Medulla oblongata (tissue), 1 donor: ENCODE data around the gene NCBP3.
"Not testable (repeated sequence)": the region's sequence is repeated elsewhere in the genome, so short reads cannot be mapped to it uniquely, and the experiment has no call there.

ENCODE experiments used
- DNase-seq: peaks from one replicate; pipeline ENCODE4 v3.0.0-alpha.2; 2015; ENCODE audit errors: extremely low spot score

NCBP3 gene

DNA sequence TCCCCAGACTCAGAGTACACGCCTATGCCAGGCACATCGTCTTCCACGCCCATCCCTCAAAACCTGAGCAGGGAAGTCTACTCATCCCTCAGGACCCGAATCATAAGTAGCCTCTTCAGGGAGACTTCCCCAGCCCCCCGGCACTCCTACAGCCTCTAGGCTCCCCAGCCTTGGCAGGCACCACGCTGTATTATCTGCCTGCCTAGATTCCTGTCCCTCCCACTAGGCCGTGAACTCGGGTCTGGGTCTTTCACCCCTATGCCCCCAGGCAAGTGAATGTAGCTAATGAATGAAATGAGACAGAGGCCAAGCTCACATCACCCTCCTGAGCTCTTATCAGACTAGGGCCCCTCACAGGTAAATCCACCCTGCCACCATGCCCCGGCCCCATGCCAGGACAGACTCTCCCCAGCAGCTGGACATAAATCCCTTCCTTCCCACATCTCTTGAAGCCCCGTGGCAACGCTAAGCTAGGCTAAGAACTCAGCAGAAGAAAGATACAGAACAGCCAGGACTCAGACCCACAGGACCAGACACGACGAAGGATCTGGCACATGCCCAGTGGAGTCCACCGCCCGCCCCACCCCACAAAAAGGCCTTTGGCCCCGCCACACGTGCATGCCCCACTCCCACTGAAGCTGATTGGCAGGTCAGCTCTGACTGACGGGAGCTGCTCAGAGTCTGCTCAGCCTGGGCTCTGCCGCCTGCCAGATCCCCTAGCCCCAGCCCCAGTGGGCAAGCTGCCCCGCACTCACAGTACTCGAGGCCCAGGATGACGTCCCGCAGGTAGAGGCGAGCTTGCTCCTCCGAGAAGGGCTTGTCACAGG is 33.8 kb upstream of the NCBP3 start:
- DNase-seq = no peak

DNA sequence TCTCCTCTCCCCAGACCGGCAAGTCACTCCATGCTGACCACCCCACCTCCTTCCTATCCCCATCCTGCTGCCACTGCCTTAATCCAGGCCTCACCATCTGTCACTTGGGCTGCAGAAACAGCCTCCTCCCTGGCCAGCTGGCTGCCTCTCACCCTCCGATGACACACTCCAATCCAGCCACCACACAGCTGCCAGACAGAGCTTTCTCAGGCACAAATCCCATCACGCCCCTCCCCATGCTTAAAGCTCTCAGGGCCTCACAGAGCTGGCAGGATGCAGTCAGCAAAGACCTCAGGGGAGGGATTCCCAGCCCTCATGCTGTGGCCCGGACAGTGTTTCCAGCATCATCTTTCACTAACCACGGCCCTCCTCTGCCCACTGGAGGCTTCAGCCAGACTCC is 33.1 kb upstream of the NCBP3 start:
- peak; percentile 28 for DNase-seq

DNA sequence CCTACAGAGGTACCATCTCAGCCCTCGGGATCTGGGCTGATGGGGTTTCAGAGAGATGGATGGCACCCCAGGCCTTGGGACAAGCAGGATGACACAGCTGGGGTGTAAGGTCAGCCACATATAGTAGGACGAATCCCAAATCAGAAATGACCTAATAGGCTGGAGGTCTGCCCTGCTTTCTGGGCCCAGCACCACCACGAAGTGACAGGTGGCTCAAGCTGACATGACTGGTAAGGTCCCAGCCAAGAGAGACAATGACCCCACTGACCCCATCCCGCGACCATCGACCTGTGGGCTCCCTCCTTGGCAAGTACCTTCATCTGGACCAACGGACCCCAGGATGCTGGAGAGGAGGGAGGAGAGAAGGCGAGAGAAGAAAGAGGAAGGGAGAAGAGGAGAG is 31.2 kb upstream of the NCBP3 start:
- DNase-seq = no peak

DNA sequence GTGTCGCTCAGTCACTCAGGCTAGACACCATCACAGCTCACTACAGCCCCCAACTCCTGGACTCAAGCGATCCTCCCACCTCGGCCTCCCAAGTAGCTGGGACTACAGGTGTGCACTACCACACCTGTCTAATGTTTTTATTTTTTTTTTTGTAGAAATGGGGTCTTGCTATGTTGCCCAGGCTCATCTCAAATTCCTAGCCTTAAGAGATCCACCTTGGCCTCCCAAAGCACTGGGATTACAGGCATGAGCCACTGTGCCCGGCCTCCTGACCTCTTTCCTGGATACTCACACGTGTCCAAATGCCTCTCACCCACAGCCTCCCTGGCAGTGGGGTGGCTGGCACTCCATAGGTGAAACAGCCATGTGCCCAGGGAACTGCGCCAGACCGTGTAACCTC is 29.3 kb upstream of the NCBP3 start:
- no peak for DNase-seq

DNA sequence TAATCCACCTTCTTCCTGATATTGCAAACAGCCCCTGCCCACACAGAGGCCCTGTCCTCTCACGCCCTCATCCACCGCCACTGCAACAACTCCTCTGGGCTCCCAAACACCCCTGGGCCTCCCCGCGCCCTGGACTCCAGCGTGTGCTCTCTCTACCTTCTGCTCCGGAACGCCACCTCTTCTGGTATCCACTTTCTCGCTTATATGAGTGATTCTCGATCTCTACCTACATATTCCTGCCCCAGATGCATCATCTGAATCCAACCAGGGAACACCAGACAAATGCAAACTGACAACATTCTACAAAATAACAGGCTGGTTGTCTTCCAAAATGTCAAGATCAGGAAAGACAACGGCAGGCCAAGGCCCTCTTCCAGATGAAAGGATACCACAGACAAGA is 27.8 kb upstream of the NCBP3 start:
- DNase-seq = no peak

DNA sequence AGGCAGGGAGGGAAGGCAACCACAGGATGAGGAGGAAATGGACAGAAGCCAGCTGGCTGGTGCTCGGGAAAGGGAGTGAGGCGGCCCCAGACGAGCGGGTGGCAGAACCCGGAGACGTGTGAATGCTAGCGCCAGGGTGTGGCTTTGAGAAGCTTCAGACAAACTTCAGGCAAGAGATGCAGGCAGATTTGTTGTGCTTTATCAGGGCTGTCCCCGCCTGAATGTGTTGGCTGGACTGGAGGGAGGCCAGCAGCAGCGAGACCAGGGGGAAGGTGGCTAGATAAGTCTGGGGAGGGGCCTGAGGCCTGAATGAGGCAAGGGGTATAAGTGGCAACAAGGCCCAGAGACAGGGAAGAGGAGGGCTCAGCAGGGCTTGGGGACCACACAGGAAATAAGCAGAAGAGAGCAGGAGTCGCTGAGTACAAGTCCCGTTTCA is 24.8 kb upstream of the NCBP3 start:
- DNase-seq = no peak

DNA sequence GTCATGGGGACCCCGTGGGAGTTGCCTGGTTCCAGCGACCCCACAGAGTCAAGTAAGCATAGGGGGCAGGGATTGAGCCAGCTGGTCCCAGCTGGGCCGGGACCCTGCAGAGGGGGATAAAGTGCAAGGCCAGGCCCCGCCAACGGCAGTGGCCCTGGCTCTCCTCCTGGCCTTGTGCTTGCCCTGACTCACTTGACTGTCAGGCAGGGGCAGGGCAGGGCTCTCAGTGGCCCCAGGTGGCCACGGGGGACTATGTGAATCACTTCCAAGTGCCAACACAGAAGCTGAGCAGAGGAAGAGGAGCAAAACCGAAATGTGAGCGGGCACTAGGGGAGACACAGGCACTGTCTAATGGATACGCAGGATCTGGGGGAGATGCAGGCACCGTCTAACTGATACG is 21.6 kb upstream of the NCBP3 start:
- DNase-seq = no peak

DNA sequence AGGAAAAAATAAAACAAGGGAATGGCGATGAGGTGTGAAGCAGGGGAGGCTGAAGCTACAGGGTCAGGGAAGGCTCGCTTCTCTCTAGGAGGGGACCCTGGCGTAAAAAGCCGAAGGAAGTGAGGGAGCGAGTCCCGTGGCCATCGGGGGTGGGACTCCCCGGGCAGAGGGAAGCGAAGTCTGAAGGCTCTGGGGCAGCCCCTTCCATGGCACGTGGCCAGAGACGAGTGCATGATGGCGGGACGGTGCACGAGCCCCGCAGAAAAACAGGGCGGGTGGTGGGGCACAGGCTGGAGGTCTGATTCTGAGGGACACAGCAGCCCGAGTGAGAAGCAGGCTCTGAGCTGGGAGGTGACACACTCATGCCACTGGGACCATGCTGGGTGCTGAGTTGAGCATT is 21.1 kb upstream of the NCBP3 start:
- no peak for DNase-seq

DNA sequence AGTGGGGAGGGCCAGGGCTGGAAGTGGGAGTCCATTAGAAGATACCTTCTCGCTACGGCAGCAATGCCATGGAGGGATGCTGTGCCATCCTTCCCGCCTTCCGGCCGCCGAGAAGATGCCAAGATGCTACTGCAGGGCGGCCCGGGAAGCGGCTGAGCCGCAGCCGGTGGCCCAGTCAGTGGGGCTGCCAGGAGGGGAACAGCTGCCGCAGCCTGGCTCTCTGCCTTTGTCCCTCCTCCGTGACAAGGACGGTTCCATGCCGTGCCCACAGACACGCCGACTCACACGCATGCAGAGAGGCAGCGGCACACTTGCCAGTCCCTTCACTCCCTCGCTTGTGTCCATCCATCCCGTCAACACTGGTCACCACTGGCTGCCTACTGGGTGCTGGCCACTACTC is 20.2 kb upstream of the NCBP3 start:
- no peak for DNase-seq

DNA sequence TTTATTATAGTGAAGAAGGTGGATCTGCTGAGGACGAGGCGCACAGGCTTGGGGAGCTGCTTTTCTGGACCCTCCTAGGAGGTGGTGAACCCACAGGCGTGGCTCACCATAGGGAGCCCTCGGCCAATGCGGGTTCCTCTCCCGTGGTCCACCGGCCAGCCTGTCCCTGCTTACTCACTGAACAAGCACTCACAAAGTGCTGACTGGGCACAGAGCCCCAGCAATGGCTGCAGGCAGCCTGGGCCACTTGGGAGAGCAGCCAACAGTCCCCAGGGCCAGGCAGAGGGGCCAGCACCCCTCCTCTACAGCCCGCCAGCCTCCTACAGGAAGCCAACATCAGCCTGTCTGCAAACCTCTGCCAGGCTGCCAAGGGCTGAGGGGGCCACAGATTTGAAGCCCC is 19.1 kb upstream of the NCBP3 start:
- DNase-seq = peak; percentile 23

DNA sequence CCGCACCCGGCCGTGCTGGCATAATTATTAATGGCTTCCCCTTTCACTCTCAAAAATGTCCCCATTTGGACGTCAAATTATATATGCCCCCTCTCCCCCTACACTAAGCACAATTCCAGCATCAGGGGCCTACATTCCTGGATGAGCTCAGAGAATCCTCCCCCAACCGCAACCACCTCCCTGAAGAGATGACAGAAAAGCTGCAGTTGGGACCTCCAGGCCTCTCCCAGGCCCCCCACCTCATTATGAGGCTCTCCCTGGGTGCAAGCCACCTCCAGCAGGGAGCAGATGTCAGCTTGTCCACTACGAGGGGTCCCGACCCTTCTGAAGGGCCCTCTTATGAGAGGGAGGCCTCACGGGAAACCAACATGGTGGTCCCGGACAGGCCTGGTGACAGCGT is 18.5 kb upstream of the NCBP3 start:
- no peak for DNase-seq

DNA sequence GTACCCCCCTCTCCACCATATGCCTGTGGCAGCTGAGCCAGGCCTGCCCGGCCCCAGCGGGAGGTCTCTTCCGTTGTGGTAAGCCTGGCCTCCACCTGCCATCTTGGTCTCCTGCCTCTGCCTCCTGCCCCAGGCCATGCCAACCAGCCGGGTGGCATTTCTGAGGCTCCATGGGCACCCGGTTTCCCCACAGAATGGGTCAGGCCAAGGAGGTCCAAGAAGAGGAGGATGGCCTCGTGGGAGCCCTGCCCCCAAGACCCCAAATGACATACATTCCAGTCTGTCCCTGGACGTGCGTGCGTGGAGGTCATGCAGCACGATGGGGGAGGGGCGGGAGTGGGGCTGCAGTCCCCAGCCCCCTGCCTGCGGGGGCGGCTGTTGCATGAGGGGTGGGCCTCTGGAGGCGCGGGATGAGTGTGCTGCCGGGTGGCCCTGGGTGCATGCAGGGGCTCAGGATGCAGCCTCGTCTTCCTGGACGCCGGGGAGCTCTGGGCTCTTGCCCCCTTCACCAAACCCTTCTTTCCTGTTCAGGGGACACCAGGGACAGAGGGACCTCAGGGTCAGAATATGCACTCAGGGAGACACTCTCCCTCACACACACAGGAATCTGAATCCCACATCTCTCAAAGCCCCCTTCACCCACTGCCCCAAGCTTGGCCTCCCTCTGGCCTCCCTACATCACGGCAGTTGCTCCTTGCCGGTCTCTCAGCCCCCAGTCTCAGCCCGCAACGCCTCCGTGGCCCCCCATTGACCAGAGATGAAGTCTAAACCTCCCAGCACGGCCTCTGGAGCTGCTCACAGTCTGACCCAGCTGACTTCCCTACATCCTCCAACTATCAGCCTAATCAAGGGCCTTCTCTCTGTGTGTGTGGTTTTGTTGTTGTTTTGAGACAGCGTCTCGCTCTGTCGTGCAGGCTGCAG is 16.0 kb upstream of the NCBP3 start:
- no peak for DNase-seq

DNA sequence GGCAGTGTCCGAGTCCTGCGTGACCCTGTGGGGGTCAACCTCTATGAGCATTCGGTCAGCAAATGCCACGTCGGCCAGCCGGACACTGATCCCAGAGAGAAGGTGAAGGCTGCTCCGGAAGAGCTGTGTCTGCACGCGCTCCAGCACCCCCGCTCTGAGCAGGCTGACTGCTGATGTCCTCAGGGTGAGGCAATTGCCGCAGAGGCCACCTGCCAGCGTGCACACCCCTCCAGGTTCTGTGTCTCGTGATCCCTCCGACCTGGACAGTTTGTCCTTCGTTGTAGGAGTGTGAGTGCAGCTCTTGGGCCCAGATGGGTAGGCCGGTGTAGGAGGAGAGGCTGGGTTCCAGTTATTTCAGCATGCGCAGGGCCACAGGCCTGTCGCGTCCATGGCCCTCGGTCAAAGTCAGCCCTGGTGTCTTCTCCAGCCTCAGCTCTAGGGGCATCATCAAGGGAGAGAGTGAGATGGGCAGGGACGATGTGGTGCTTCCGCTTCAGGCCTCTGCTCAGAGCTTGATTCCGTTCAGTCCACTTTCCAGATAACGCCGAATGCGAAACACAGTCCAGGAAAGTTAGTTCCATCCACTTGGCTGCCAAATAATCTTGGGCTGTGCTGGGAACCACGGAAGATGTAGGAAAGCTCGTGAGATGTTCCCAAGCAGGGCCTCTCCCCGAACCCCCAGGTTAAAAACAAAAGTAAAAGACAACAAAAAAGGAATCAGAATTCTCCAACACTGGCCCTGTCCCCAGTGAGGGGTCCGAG is 15.1 kb upstream of the NCBP3 start:
- DNase-seq = no peak

DNA sequence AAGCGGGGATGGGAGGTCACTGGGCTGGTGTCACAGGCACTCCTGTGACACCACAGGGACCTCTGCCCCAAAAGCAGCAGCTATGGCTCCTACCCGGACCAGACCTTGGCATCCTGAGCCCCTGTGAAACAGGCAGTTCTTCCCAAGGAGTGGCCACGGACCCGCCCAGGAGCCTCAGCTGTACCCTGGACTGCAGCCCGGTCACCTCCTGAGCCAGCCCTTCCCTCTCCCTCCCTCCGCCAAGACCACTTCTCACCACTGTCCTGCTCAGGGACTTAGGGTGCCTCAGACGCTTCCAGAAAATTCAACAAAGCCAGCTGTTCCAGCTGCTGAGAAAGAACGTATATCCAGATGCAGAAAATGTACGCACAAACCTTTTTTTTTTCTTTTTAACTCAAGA is 13.9 kb upstream of the NCBP3 start:
- DNase-seq = no peak

DNA sequence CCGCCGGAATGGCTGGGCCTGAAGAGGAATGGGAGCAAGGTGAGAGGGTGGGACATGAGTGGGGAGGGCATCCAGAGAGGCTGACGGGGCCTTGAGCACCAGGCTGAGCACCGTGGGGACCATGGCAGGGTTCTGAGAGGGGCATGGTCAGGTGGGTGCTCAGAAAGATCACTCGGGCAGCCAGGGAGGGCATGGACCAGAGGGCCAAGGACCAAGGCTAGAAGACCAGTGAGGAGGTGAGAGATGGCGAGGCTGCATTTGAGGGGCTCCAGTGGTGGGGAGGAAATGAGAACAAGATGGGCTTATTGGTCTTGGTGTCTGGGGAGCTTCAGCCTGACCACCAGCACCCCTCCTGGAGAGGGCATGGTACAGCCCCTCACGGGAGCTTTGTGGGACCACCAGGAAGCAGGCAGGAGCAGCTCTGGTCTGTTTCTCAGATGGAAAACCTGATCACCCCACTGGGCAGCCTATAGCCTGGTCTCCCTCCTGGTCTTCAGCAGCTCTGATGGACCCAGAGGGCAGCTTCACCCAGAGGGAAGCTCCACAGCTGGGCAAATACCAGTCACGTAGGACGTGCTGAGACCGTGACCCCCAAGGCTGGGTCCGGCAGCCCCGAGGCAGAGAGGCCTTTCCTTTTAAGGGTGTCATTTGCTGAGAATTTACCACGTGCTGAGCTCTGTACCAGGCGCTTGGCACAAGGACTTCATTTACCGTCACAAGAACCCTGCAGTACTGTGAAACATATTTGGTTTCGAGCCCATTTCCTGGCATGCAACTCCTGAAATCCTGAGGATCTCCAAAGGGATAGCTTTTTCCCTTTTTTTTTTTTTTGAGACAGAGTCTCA is 11.4 kb upstream of the NCBP3 start:
- DNase-seq = no peak

DNA sequence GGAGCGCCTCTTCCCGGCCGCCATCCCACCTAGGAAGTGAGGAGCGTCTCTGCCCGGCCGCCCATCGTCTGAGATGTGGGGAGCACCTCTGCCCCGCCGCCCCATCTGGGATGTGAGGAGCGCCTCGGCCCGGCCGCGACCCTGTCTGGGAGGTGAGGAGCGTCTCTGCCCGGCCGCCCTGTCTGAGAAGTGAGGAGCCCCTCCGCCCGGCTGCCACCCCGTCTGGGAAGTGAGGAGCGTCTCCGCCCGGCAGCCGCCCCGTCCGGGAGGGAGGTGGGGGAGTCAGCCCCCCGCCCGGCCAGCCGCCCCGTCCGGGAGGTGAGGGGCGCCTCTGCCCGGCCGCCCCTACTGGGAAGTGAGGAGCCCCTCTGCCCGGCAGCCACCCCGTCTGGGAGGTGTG is 8.2 kb upstream of the NCBP3 start:
- not testable (repeated sequence) for DNase-seq

DNA sequence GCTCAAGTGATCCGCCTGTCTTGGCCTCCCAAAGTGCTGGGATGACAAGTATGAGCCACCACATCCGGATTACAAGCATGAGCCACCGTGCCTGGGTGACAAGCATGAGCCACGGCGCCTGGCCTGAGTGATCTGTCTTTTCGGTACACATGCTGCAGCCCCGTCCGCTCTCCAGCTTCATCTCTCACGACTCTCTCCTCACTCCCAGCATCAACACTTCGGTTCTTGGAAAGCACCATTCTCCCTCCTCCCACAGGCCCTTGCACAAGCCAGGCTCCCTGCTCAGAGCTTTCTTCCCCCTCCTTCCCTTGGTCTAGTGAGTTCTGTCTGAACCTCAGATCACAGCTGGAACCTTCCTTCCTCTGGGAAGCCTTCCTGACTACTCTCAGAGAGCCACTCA is 6.5 kb upstream of the NCBP3 start:
- no peak for DNase-seq

DNA sequence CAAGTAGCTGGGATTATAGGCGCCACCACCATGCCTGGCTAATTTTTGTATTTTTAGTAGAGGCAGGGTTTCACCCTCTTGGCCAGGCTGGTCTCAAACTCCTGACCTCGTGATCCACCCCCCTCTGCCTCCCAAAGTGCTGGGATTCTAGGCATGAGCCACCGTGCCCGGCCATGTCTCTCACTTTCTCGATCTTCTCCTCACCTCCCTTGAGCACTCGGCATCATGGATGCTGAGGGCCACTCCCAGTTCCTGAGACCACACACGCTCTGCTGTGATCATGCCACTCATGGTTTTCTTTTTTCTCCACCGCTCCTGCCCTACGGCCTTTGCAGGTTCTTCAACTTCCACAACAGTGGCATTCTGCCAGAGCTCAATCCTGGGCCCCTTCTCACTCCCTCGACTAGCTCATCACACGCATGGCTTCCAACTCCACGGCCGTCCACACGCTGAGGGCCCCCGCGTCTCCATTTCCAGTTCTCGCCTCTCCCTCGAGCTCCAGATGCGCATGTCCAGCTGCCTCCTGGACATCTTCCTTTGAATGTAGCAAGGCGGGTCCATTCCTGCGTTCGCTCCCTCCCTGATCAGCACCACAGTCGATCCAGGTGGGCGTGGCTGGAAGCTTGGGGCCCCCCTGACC is 5.5 kb upstream of the NCBP3 start:
- DNase-seq = no peak

DNA sequence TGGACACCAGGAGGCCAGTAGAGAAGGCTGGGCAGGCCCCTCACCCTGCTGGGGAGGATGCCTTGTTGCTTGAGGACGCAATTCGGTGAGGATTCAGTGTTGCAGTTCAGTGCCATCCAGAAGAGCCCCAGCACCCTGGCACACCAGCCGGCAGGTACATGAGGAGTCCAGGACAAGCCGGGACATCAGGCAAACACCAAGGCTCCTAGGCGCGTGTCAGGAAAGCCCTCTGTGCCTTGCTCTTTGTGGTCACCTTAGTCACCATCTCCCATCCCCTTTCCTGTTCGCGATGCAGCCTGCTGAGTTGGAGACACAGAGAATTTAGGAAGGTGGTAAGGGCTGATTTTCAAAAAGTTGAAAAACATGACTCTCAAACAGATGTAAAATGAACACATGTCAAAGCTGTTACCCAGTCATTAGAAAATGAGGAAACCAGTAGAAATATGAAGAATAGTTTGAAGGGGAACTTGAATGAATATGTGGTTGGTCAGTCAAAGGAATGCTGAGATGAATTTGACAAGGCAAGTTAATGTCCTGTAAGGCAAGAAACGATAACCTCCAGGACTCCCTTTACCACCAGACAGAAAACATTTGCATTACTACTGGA is 2.3 kb upstream of the NCBP3 start:
- no peak for DNase-seq

DNA sequence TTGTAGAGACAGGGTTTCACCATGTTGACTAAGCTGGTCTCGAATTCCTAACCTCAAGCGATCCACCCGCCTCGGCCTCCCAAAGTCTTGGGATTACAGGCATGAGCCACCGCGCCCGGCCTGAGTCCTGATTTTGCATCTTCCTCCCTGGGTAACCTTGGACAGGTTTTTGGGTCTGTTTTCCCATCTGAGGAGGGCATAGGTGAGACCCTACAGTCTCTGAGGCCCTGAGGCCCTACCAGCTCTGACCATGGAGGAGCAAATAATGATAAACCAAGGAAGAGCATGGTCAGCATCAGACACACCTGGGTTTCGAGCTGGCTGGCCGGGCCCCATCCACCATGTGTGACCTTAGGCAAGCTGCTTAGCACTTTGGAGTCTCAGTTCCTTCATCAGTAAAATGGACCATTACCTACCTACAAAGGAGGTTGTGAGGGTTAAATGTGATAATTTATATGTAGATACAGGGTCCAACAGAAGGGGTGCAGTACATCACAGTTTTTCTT is 1.2 kb upstream of the NCBP3 start:
- no peak for DNase-seq
